C4-2B (cell line): ENCODE measurements around the gene SRPK1.

Source experiments
- CTCF ChIP-seq: fragments of 450-650 bp; conservative IDR thresholded peaks from 2 replicates; pipeline ENCODE4 v1.5.1; 2017; ENCODE audit warnings: mild to moderate bottlenecking
- ZFX ChIP-seq: fragments of 450-650 bp; IDR thresholded peaks from 2 replicates; pipeline ENCODE4 v1.6.1; 2017

- no peak for TF ChIP-seq CTCF
- no peak for TF ChIP-seq ZFX
Measured at GRCh38 chr6:35856250-35856649, 64.6 kb downstream of the SRPK1 start.
